HG02885 (cell line): ENCODE measurements around the gene CRKL.
"Not testable (repeated sequence)": the region's sequence is repeated elsewhere in the genome, so short reads cannot be mapped to it uniquely, and the experiment has no call there.

Source experiments
- ATAC-seq: cut with Tn5 transposase; IDR thresholded peaks from one replicate; pipeline ENCODE4 v1.9.1; 2021; ENCODE audit warnings: mild to moderate bottlenecking; ENCODE audit not compliant: unreplicated experiment, poor library complexity

Gene CRKL

GRCh38 chr22:20965104-20965887 lies 48.1 kb downstream of the CRKL start:
- ATAC-seq, result no peak

DNA sequence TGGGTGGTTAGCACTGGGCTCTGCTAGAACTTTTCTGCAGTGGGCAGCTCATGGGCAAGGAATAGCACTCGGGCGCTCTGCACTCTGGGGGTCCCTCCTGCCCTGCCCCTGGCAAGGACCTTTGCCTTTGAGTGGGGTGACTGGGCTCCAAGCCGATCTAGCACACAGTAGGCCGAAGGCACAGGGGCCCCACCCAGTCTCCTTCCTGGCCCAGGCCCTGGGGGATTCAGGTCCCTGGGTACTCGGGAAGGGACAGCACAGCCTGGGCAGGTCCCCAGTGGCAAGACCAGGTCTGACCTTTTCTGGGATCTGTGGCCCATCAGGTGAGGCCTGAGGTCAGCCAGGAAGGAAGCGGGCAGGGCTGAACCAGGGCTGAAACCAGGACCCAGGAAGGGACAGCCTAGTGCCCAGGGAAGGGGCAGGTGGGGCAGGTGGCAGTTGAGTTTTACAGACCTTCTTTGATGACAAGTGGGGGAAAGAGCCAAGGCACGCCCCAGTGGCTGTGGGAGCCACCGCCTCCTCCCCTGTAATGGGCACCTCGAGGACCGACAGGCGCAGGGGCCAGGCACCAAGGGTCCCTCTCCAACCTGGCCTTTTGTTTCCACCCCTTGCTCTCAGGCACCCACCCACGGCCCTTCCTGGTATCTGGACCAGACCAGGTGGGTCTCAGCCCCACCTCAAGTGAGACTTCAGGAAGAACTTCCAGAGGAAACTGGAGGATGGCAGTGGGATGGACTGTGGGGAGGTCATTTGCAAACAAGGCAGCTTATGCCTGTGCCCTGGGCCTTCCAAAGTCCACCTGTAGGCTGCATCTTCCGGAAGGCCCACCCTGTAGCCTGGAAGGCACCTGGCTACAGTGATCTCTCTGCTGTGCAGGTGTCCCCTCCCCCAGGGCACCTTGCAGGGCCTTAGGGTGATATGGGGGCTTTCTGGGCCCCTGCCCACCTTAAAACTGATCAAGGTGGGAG lies 49.0 kb downstream of the CRKL start:
- ATAC-seq, result no peak

DNA sequence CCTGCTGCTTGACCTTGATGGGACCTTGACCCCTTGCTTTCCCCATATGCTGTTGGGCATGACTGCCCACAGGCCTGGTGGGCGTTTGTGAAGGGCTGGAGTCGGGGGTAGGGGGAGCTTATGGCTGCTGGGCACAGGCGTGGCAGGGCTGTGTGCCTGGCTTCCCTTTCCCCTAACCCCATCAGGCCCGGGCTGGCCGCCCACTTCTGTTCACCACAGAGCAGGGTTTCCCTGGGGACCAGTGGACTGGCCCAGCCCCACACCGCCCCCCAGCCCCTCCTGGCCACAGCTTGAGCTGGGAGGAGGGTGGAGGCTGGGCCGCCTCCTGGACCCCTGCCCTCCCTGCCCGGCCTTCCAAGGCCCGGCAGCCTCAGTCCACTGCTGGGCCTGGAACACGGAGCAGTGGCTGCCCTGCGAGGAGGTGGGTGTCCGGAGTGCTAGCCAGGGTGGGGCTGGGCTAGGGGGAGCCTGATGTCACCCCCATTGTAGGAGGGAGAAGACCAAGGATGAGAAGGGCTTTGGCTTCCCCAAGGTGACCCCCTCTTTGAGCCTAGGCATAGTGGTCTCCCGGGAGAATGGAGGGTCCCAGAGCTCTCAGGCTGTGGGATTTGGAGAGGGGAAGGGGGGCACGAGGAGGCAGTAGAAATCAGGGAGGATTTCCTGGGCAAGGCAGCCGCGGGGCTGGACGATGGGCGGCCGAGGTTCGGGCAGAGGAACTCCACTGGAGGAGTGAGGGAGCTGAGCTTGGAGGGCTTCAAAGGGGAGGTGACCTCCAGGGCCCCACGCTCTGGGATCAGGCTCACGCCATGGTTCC lies 49.9 kb downstream of the CRKL start, which contains the start of gene AIFM3:
AIFM3 (plus strand) TSS at position 373 of the 814 bp plus-strand sequence. CDS start 690 bp downstream, outside the sequence.
- no peak for ATAC-seq

GRCh38 chr22:20967697-20968211 lies 50.5 kb downstream of the CRKL start:
- no peak for ATAC-seq

- ATAC-seq, result no peak
Measured at GRCh38 chr22:20968281-20968977, 51.2 kb downstream of the CRKL start.

DNA sequence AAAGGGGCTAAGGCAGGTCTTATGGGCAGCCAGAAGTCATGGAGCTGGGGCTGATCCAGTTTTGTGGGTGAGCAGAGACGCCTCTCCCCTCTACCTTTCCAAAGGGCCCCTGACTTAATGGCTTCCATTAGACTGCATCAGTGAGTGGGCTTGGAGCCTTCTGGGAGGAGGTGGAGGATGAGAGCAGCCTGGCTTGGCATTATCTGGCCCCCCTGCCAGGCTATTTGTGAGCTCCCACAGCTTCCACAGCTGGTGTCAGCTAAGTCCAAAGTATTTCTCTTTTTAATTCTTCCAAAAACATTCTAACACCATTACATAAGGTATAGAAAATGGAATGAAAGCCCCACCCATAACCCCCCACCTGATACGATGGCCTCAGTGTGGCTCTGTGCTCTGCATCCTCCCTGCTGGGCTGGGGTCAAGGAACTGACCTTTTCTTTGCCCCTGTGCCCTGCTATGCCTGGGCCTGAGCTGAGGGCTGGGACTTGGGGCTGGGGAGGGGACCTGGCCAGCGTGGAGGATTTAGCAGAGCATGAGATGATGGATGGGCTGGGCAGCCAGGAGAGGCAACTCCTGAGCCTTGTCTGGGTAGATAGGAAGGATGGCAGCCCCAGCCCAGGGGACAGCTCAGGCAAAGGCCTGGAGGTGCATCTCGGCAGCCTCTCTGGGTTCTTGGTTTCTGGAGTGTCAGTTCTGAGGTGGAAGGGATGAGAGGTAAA lies 53.9 kb downstream of the CRKL start:
- no peak for ATAC-seq

DNA sequence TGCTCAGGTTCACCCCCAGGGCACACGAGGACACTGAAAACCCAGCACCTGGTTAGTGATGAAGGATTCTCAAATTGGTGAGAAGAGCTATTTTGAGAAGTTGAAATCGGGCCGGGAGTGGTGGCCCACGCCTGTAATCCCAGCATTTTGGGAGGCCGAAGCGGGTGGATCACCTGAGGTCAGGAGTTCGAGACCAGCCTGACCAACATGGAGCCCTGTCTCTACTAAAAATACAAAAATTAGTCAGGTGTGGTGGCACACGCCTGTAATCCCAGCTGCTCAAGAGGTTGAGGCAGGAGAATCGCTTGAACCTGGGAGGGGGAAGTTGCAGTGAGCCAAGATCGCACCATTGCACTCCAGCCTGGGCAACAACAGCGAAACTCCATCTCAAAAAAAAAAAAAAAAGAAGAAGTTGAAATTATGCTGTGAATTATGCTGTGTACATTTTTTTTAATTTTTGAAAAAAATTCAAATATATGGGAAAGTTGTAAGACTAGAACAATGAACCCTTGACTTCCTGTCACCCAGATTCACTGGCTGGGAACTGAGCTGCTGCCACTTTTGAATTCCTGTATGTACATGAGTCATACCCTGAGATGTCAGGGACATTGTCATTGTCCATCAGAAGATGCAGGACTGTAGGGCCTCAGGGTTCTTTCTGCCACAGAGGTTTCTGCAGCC lies 54.9 kb downstream of the CRKL start:
- not testable (repeated sequence) for ATAC-seq

- no peak for ATAC-seq
Measured at GRCh38 chr22:20972933-20973577, 55.8 kb downstream of the CRKL start.

- no peak for ATAC-seq
Measured at GRCh38 chr22:20973634-20974286, 56.6 kb downstream of the CRKL start.

DNA sequence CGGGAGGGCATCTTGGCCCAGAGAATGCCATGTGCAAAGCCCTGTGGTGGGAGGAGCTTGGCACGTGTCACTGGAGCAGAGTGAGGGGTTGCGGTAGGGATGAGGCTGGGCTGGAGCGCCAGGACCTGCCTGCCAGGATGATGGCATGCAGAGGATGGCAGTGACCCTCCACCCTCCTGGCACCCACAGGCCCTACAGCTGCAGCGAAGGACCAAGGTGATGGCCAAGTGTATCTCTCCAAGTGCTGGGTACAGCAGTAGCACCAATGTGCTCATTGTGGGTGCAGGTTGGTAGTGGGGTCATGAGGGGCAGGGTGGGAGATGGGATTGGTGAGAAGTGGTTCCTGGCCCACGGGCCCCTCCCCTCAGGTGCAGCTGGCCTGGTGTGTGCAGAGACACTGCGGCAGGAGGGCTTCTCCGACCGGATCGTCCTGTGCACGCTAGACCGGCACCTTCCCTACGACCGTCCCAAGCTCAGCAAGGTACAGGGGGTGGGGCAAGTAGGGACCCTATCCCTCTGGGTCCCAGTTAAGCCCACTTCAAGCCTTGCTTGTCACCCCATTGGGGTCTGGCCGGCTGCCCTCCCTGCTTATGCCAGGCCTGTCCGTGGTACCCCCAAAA lies 57.2 kb downstream of the CRKL start:
- no peak for ATAC-seq

GRCh38 chr22:20975541-20976290 lies 58.5 kb downstream of the CRKL start:
- no peak for ATAC-seq

DNA sequence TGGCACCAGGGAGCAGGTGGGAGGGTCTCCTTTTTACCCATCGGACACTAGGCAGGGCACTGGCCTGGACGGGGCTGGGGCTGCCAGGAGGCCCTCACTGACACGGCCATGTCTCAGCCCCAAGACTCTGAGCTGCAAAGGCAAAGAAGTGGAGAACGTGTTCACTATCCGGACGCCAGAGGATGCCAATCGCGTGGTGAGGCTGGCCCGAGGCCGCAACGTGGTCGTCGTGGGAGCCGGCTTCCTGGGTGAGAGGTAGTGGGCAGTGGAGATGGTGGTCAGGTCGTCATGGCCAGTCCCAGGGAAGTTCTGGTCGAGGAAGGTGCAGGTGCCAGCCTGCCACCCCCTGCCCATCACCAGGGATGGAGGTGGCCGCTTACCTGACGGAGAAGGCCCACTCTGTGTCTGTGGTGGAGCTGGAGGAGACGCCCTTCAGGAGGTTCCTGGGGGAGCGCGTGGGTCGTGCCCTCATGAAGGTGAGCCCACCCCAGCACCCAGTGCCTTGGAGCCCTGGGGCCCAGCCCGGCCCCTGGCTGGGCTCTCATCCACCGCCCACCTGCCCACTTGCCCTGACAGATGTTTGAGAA lies 59.2 kb downstream of the CRKL start:
- no peak for ATAC-seq

DNA sequence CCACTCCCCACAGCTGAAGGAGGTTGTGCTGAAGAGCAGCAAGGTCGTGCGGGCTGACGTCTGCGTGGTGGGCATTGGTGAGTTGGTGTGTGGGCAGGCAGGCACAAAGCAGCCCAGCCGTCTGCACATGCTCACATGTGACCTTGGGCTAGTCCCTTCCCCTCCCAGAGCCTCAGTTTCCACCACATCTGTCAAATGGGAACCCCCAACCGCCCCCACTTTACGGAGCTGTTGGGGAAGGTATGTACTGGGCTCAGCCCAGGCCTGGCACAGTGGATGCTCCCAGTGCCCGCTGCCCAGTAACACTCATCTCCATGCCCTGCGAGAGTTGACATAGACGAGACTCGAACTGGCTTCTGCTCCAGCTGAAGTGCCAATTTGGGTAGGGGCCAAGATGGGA lies 59.8 kb downstream of the CRKL start:
- ATAC-seq, result no peak

GRCh38 chr22:20977516-20978170 lies 60.4 kb downstream of the CRKL start:
- no peak for ATAC-seq

DNA sequence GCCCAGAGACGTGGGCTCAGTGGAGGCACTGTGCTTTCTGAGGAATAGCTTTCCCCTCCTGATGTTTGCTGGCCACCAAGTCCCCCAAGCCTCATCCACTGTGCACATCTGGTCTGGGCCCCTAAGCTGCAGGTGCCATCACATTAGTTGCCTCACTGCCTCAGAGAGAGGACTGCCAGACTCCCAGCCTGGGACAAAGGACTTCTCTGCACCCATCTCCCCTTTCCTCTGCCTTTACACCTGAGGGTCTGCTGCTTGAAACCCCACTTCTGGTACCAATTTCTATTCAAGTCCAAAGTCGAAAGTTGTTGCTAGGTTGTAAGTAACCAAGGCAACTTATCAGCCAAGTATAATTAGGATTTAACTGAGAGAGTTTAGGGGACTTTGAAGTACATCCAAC lies 61.2 kb downstream of the CRKL start:
- ATAC-seq, result no peak
